HEK293 (cell line): ENCODE results near the gene PPP1R3G.

ENCODE experiments used
- CTCF ChIA-PET: fragments of 350-600 bp; formaldehyde crosslinking; extraction: SDS; loops from one replicate; lab custom pipeline; 2021; ENCODE audit warnings: antibody characterized with exemption; lab: Yijun Ruan, JAX
- POLR2A ChIA-PET: fragments of 300-600 bp; formaldehyde crosslinking; extraction: SDS; loops from one replicate; lab custom pipeline; 2020; ENCODE audit warnings: antibody characterized with exemption, inconsistent platforms; lab: Yijun Ruan, JAX
- H3K27ac ChIP-seq: fragments of 200-500 bp; sonication (Bioruptor generic); 2 replicates; pipeline ENCODE4 v1.5.1; 2014; ENCODE audit warnings: low read depth, low read length, control low read depth, inconsistent platforms; ENCODE audit errors: extremely low read depth
- H3K36me3 ChIP-seq, 2 experiments: fragments of 200-500 bp in 1 of 2; sonication (Bioruptor generic) in 1 of 2; 1 replicate in 1 of 2; 2 replicates in 1 of 2; pipeline ENCODE4 v1.5.1; 2014 to 2017; ENCODE audit warnings: inconsistent platforms in 2 of 2, low read length in 2 of 2; ENCODE audit not compliant: control insufficient read depth in 2 of 2, insufficient read depth in 1 of 2
- H3K4me1 ChIP-seq: fragments of 200-500 bp; sonication (Bioruptor generic); 2 replicates; pipeline ENCODE4 v1.5.1; 2014; ENCODE audit warnings: mild to moderate bottlenecking, low read length, inconsistent platforms; ENCODE audit not compliant: control insufficient read depth, insufficient read depth
- H3K4me3 ChIP-seq: 2 replicates; pipeline ENCODE4 v1.5.1; 2011; ENCODE audit warnings: low read depth, mild to moderate bottlenecking, control low read depth, low read length, moderate library complexity
- H3K9me3 ChIP-seq: fragments of 200-500 bp; sonication (Bioruptor generic); 2 replicates; pipeline ENCODE4 v1.5.1; 2014; ENCODE audit warnings: low read depth, low read length, inconsistent platforms; ENCODE audit not compliant: control insufficient read depth, insufficient read depth
- KLF9 ChIP-seq: fragments of 450-650 bp; formaldehyde crosslinking; IDR thresholded peaks from 2 replicates; pipeline ENCODE4 v1.5.1; 2016; ENCODE audit warnings: missing biosample characterization, missing genetic modification characterization, low read depth
- MEIS1 ChIP-seq: sonication (generic); formaldehyde crosslinking; IDR thresholded peaks from 2 replicates; pipeline ENCODE4 v1.8.1; 2022; ENCODE audit warnings: missing genetic modification reagents, mild to moderate bottlenecking, borderline replicate concordance
- MYNN ChIP-seq: fragments of 450-650 bp; formaldehyde crosslinking; IDR thresholded peaks from 2 replicates; pipeline ENCODE4 v1.5.1; 2016; ENCODE audit warnings: missing biosample characterization, missing genetic modification characterization, borderline replicate concordance
- PBX3 ChIP-seq: sonication (generic); formaldehyde crosslinking; IDR thresholded peaks from 2 replicates; pipeline ENCODE4 v1.8.1; 2022; ENCODE audit warnings: mild to moderate bottlenecking, moderate library complexity, missing genetic modification reagents
- PRDM1 ChIP-seq: fragments of 450-650 bp; formaldehyde crosslinking; IDR thresholded peaks from 2 replicates; pipeline ENCODE4; 2016; ENCODE audit warnings: missing biosample characterization, missing genetic modification characterization
- PRDM6 ChIP-seq: fragments of 450-650 bp; formaldehyde crosslinking; IDR thresholded peaks from 2 replicates; pipeline ENCODE4 v1.5.1; 2017; ENCODE audit warnings: missing biosample characterization, missing genetic modification characterization
- YY2 ChIP-seq: fragments of 450-650 bp; formaldehyde crosslinking; IDR thresholded peaks from 2 replicates; pipeline ENCODE4 v1.5.1; 2016; ENCODE audit warnings: missing biosample characterization, missing genetic modification characterization
- ZBTB21 ChIP-seq: fragments of 450-650 bp; formaldehyde crosslinking; IDR thresholded peaks from 2 replicates; pipeline ENCODE4 v1.5.1; 2017; ENCODE audit warnings: missing biosample characterization, missing genetic modification characterization
- ZBTB49 ChIP-seq: fragments of 450-650 bp; formaldehyde crosslinking; IDR thresholded peaks from 2 replicates; pipeline ENCODE4 v1.5.1; 2016; ENCODE audit warnings: missing biosample characterization, missing genetic modification characterization, low read depth
- ZEB2 ChIP-seq: fragments of 450-650 bp; formaldehyde crosslinking; IDR thresholded peaks from 2 replicates; pipeline ENCODE4 v1.5.1; 2016; ENCODE audit warnings: missing biosample characterization, missing genetic modification characterization
- ZNF169 ChIP-seq: fragments of 450-650 bp; formaldehyde crosslinking; IDR thresholded peaks from 2 replicates; pipeline ENCODE4 v1.5.1; 2016; ENCODE audit warnings: missing biosample characterization, missing genetic modification characterization
- ZNF184 ChIP-seq: fragments of 450-650 bp; IDR thresholded peaks from 2 replicates; pipeline ENCODE4 v1.5.1; 2018; ENCODE audit warnings: missing biosample characterization, mild to moderate bottlenecking, missing genetic modification characterization
- ZNF2 ChIP-seq: fragments of 450-650 bp; formaldehyde crosslinking; IDR thresholded peaks from 2 replicates; pipeline ENCODE4 v1.5.1; 2016; ENCODE audit warnings: missing biosample characterization, missing genetic modification characterization
- ZNF211 ChIP-seq: fragments of 450-650 bp; formaldehyde crosslinking; IDR thresholded peaks from 2 replicates; pipeline ENCODE4 v1.5.1; 2016; ENCODE audit warnings: low read depth, missing biosample characterization, missing genetic modification characterization
- ZNF239 ChIP-seq: fragments of 450-650 bp; formaldehyde crosslinking; IDR thresholded peaks from 2 replicates; pipeline ENCODE4 v1.5.1; 2016; ENCODE audit warnings: missing biosample characterization, missing genetic modification characterization
- ZNF24 ChIP-seq: fragments of 450-650 bp; formaldehyde crosslinking; IDR thresholded peaks from 2 replicates; pipeline ENCODE4 v1.5.1; 2016; ENCODE audit warnings: missing biosample characterization, missing genetic modification characterization
- ZNF335 ChIP-seq: fragments of 450-650 bp; formaldehyde crosslinking; conservative IDR thresholded peaks from 2 replicates; pipeline ENCODE4 v1.5.1; 2016; ENCODE audit warnings: missing biosample characterization, missing genetic modification characterization
- ZNF423 ChIP-seq: fragments of 450-650 bp; formaldehyde crosslinking; IDR thresholded peaks from 2 replicates; pipeline ENCODE4 v1.5.1; 2016; ENCODE audit warnings: missing biosample characterization, missing genetic modification characterization
- ZNF426 ChIP-seq: fragments of 450-650 bp; formaldehyde crosslinking; IDR thresholded peaks from 2 replicates; pipeline ENCODE4 v1.5.1; 2017; ENCODE audit warnings: missing biosample characterization, missing genetic modification characterization, mild to moderate bottlenecking, inconsistent platforms, moderate library complexity
- ZNF433 ChIP-seq: fragments of 450-650 bp; formaldehyde crosslinking; IDR thresholded peaks from 2 replicates; pipeline ENCODE4 v1.5.1; 2016; ENCODE audit warnings: missing biosample characterization, missing genetic modification characterization, low read depth
- ZNF530 ChIP-seq: fragments of 450-650 bp; formaldehyde crosslinking; IDR thresholded peaks from 2 replicates; pipeline ENCODE4 v1.5.1; 2016; ENCODE audit warnings: low read depth, missing biosample characterization, missing genetic modification characterization
- ZNF580 ChIP-seq: fragments of 450-650 bp; formaldehyde crosslinking; IDR thresholded peaks from 2 replicates; pipeline ENCODE4 v1.5.1; 2016; ENCODE audit warnings: missing biosample characterization, missing genetic modification characterization
- ZNF664 ChIP-seq: fragments of 450-650 bp; formaldehyde crosslinking; IDR thresholded peaks from 2 replicates; pipeline ENCODE4 v1.5.1; 2016; ENCODE audit warnings: missing biosample characterization, missing genetic modification characterization
- ZSCAN23 ChIP-seq: fragments of 450-650 bp; formaldehyde crosslinking; IDR thresholded peaks from 2 replicates; pipeline ENCODE4 v1.5.1; 2016; ENCODE audit warnings: missing biosample characterization, missing genetic modification characterization
- TF ChIP-seq, protein P1 (sequence below): fragments of 450-650 bp; IDR thresholded peaks from 2 replicates; pipeline ENCODE4 v1.5.1; 2018; ENCODE audit warnings: missing biosample characterization, mild to moderate bottlenecking, missing genetic modification characterization

Gene PPP1R3G

DNA sequence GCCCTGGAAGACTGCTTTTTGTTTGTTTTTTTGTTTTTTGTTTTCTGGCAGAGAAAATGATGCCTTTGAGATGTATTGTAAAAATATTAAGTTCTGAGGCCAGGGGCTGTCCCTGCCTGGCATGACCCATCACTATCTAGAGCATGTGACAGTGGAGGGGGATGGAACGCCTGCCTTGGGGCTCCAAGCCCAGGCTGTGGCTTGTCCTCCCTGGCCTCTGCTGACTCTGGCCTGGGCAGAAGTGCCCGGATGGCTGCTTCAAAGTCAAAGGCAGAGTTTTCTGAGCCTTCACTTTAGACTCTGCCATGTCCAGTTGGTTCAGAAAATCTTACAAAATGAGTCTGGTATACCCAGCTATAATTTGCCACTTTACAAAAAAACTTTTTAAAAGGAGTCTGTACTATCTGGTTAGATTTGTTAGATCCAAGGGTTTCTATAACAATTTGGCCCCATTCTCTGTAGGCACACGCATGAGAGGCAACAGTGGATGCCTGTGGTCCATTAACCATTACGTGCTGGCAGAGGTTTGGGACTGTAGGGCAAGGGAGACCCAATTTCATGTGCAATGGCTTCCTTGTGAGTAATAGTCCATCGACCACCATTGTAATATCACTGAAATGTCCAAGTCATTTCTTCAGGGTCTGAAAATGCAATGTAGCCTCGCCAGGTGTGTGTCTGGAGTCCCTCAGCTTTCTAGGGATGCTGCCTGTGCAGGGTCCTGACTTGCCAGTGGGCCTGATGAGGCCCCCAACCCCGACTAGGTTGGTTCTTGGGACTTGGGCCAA, 8.3 kb downstream of the PPP1R3G start:
- CTCF ChIA-PET = no interaction called here
- Histone ChIP-seq H3K27ac (no peak overlapping the region), H3K9me3 (no peaks in the 10 kb centered on the region), H3K36me3 (no peaks in the 10 kb centered on the region), H3K4me1 (peaks cover 19% of the 10 kb centered on the region), H3K4me3 (no peak overlapping the region)
- TF ChIP-seq PBX3 (CRISPR knock-in tag) = no peak
- TF ChIP-seq ZBTB21 (tag by site-specific recombination) = no peak
- no peak for TF ChIP-seq ZNF2
- TF ChIP-seq MEIS1 = no peak
- TF ChIP-seq ZNF211 (tag by site-specific recombination) = no peak
- no peak for TF ChIP-seq ZNF433 (tag by site-specific recombination)
- TF ChIP-seq ZNF335 (tag by site-specific recombination) = peak; percentile 61
- POLR2A ChIA-PET = no interaction called here

GRCh38 chr6:5094327-5094726, 9.2 kb downstream of the PPP1R3G start:
- Histone ChIP-seq H3K9me3 (no peaks in the 10 kb centered on the region), H3K36me3 (no peaks in the 10 kb centered on the region), H3K4me1 (peaks cover 19% of the 10 kb centered on the region), H3K27ac (0 out of 2 replicates have a peak overlapping the region, but pooled peaks have one; percentile 34), H3K4me3 (no peak overlapping the region)
- ChIA-PET POLR2A (no interaction called here), CTCF (no interaction called here)
- TF ChIP-seq ZNF239 (no peak), PRDM6 (tag by site-specific recombination) (peak; percentile 32; the same call in 1 of the 2 replicates), MYNN (tag by site-specific recombination) (no peak), YY2 (tag by site-specific recombination) (no peak), ZNF580 (tag by site-specific recombination) (no peak), ZNF184 (tag by site-specific recombination) (no peak), ZNF530 (no peak), ZNF423 (tag by site-specific recombination) (no peak), ZSCAN23 (tag by site-specific recombination) (no peak), KLF9 (tag by site-specific recombination) (no peak), ZBTB49 (tag by site-specific recombination) (no peak), ZNF426 (tag by site-specific recombination) (no peak), ZNF664 (tag by site-specific recombination) (no peak), ZNF24 (0 out of 2 replicates have a peak, but pooled peaks have one; percentile 34), ZEB2 (tag by site-specific recombination) (peak; percentile 53; the same call in 1 of the 2 replicates), ZNF169 (tag by site-specific recombination) (no peak), PRDM1 (no peak), MEIS1 (no peak)
- TF ChIP-seq, protein P1, sequence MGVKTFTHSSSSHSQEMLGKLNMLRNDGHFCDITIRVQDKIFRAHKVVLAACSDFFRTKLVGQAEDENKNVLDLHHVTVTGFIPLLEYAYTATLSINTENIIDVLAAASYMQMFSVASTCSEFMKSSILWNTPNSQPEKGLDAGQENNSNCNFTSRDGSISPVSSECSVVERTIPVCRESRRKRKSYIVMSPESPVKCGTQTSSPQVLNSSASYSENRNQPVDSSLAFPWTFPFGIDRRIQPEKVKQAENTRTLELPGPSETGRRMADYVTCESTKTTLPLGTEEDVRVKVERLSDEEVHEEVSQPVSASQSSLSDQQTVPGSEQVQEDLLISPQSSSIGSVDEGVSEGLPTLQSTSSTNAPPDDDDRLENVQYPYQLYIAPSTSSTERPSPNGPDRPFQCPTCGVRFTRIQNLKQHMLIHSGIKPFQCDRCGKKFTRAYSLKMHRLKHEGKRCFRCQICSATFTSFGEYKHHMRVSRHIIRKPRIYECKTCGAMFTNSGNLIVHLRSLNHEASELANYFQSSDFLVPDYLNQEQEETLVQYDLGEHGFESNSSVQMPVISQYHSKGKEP (tag by site-specific recombination) = peak; percentile 51; the same call in 1 of the 2 replicates
